Ishikawa (cell line): ENCODE measurements around the gene KLK2.

Experiments
- CEBPB ChIP-seq: IDR thresholded peaks from 2 replicates; pipeline ENCODE4 v1.6.1; 2012
- CREB1 ChIP-seq: IDR thresholded peaks from 2 replicates; pipeline ENCODE4 v1.6.1; 2012; ENCODE audit warnings: low read depth
- EGR1 ChIP-seq: IDR thresholded peaks from 2 replicates; pipeline ENCODE4 v1.6.1; 2012
- EP300 ChIP-seq: IDR thresholded peaks from 2 replicates; pipeline ENCODE4 v1.6.1; 2012; ENCODE audit warnings: borderline replicate concordance
- FOXM1 ChIP-seq: IDR thresholded peaks from 2 replicates; pipeline ENCODE4 v1.6.1; 2012; ENCODE audit warnings: low read depth, borderline replicate concordance
- NFIC ChIP-seq: IDR thresholded peaks from 2 replicates; pipeline ENCODE4 v1.6.1; 2012
- RAD21 ChIP-seq: IDR thresholded peaks from 2 replicates; pipeline ENCODE4 v1.6.1; 2012; ENCODE audit warnings: low read depth
- TAF1 ChIP-seq: IDR thresholded peaks from 2 replicates; pipeline ENCODE4 v1.6.1; 2012; ENCODE audit warnings: low read depth, mild to moderate bottlenecking
- TCF12 ChIP-seq: IDR thresholded peaks from 2 replicates; pipeline ENCODE4 v1.6.1; 2012; ENCODE audit warnings: low read depth
- TEAD4 ChIP-seq: IDR thresholded peaks from 2 replicates; pipeline ENCODE4 v1.6.1; 2012
- YY1 ChIP-seq: IDR thresholded peaks from 2 replicates; pipeline ENCODE4 v1.6.1; 2012; ENCODE audit warnings: low read depth
- ZBTB7A ChIP-seq: IDR thresholded peaks from 2 replicates; pipeline ENCODE4 v1.6.1; 2012; ENCODE audit warnings: low read depth
- TF ChIP-seq, protein P1 (sequence below): IDR thresholded peaks from 2 replicates; pipeline ENCODE4 v1.6.1; 2012; ENCODE audit warnings: low read depth, mild to moderate bottlenecking
- TF ChIP-seq, protein P2 (sequence below): IDR thresholded peaks from 2 replicates; pipeline ENCODE4 v1.6.1; 2012
- TF ChIP-seq, protein P3 (sequence below): IDR thresholded peaks from 2 replicates; pipeline ENCODE4 v1.6.1; 2012

The KLK2 gene

DNA sequence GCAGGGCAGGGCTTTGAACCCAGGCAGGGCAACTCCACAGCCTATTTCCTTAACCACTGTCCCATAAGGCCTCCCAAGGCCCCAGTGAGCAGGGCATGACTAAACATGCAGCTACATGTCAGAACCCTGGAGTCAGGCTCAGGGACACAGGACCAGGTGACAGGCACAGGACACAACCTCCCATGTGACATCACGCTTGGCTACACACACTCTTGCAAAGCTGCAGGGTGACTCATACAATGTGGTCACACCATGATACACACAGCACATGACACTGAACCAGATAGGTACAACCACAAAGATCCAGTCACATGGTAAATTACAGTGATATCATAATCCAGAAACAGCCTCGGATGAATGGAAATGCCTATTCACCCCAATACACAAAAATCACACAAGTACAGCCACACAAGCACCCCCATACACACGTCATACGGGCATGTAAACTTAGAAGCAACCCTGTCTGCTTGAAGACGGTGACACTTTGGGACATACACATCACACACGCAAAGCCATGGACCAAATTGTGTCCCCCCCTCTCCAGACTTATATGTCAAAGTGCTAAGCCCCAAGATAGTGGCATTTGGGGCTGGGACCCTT lies 23.5 kb downstream of the KLK2 start:
- no peak for TF ChIP-seq TEAD4
- TF ChIP-seq CEBPB: no peak
- TF ChIP-seq CREB1: no peak
- no peak for TF ChIP-seq TAF1
- TF ChIP-seq TCF12: no peak
- TF ChIP-seq, protein P1, sequence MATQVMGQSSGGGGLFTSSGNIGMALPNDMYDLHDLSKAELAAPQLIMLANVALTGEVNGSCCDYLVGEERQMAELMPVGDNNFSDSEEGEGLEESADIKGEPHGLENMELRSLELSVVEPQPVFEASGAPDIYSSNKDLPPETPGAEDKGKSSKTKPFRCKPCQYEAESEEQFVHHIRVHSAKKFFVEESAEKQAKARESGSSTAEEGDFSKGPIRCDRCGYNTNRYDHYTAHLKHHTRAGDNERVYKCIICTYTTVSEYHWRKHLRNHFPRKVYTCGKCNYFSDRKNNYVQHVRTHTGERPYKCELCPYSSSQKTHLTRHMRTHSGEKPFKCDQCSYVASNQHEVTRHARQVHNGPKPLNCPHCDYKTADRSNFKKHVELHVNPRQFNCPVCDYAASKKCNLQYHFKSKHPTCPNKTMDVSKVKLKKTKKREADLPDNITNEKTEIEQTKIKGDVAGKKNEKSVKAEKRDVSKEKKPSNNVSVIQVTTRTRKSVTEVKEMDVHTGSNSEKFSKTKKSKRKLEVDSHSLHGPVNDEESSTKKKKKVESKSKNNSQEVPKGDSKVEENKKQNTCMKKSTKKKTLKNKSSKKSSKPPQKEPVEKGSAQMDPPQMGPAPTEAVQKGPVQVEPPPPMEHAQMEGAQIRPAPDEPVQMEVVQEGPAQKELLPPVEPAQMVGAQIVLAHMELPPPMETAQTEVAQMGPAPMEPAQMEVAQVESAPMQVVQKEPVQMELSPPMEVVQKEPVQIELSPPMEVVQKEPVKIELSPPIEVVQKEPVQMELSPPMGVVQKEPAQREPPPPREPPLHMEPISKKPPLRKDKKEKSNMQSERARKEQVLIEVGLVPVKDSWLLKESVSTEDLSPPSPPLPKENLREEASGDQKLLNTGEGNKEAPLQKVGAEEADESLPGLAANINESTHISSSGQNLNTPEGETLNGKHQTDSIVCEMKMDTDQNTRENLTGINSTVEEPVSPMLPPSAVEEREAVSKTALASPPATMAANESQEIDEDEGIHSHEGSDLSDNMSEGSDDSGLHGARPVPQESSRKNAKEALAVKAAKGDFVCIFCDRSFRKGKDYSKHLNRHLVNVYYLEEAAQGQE: no peak
- TF ChIP-seq FOXM1: no peak
- TF ChIP-seq EP300: no peak
- no peak for TF ChIP-seq EGR1

DNA sequence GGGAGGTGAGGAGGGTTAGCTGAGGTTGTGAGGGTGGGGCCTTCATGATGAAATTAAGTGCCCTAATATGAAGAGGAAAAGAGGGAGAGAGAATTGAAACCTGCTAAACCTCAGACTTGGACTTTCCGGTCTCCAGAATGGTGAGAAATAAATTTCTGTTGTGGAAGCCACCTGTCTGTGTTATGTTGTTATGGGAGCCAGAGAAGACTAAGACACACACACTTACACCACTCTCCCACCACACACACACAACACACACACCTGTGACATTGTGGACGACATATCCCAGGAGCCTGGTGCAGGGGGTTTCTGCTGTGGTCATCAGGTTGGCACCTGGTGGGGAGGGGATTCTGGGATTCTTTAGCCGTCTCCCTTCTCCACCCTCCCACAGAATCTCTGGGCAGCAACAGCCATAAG lies 24.0 kb downstream of the KLK2 start:
- TF ChIP-seq ZBTB7A (no peak), TEAD4 (no peak), NFIC (no peak), CREB1 (no peak), TAF1 (no peak), TCF12 (no peak), EGR1 (no peak), FOXM1 (no peak), RAD21 (no peak), CEBPB (no peak)
- TF ChIP-seq, protein P1: no peak
- TF ChIP-seq, protein P2, sequence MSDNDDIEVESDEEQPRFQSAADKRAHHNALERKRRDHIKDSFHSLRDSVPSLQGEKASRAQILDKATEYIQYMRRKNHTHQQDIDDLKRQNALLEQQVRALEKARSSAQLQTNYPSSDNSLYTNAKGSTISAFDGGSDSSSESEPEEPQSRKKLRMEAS: no peak

DNA sequence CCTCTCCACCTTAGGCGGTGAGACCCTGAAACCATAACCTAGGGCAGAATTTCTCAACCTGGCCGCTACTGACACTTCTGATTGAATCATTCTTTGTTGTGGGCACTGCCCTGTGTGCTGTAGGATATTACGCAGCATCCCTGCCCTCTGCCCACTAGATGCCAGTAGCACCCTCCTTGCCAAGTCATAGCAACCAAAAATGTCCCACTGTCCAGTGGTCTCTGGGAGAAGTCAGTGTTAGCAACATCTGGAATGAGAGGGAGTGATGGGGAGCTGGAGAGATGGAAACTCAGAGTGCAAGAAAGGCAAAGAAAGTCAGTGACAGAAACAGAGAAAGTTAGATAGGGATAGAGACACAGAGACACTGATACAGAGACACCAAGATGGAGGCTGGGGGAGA lies 24.4 kb downstream of the KLK2 start:
- no peak for TF ChIP-seq FOXM1
- TF ChIP-seq, protein P3, sequence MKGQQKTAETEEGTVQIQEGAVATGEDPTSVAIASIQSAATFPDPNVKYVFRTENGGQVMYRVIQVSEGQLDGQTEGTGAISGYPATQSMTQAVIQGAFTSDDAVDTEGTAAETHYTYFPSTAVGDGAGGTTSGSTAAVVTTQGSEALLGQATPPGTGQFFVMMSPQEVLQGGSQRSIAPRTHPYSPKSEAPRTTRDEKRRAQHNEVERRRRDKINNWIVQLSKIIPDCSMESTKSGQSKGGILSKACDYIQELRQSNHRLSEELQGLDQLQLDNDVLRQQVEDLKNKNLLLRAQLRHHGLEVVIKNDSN: no peak

DNA sequence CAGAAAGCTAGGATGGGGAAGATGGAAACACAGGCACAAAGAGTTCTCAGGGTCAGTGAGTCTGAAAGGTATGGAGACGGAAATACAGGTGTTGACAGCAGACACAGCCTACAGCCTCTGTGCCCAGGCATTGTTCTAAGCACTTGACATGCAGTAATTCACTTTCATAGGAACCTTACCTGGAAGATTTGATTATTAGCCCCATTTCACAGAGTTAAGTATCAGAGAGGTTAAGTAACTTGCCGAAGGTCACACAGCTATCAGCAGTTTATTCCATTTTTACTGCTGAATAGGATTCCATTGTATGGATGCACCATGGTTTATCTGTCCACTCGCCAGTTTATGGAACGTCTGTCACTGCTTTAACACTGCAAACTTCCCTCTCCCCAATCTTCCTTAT lies 24.8 kb downstream of the KLK2 start:
- TF ChIP-seq ZBTB7A (no peak), YY1 (no peak), TCF12 (no peak)
- TF ChIP-seq, protein P3: no peak
- TF ChIP-seq, protein P2: no peak

DNA sequence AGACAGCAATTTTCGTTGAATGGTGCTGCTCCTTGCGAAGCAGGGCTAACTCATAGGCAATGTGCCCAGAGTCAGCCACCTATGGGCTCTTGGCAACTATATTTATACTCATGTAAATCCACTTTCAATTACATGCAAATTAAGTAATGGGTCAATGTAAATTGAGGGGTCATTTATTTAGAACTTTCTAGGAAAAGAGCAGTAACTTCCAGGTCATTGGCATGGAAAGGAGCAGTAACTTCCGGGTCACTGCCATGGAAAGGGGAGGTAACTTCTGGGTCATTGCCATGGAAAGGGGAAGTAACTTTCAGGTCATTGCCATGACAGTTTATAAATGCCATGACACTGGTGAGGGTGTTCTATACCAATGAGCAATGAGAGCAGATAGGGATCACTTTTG lies 26.3 kb downstream of the KLK2 start:
- TF ChIP-seq, protein P3: no peak
- no peak for TF ChIP-seq NFIC
- TF ChIP-seq TCF12: no peak
- TF ChIP-seq, protein P2: no peak
- no peak for TF ChIP-seq CREB1
- TF ChIP-seq CEBPB: no peak
- TF ChIP-seq, protein P1: no peak
- no peak for TF ChIP-seq TAF1
- no peak for TF ChIP-seq EP300
- TF ChIP-seq RAD21: no peak
- TF ChIP-seq TEAD4: no peak
- TF ChIP-seq YY1: no peak
- no peak for TF ChIP-seq ZBTB7A
- no peak for TF ChIP-seq FOXM1
- no peak for TF ChIP-seq EGR1
